ENCODE data around the gene TDRD1. TPM values are rescaled to one million over a fixed set of nuclear protein-coding genes. Genes with fewer than 3 reads are reported as not detected.

The TDRD1 gene
- total RNA-seq, 2 donors from 2014 or later, result 0.78 to 0.99 TPM

GRCh38 chr10:114276671-114277070, 97.5 kb downstream of the TDRD1 start:
- H3K36me3 ChIP-seq (replicated peaks in 1 of 2; ENCODE audit: insufficient read depth in 1 of 2, low read depth in 2 of 2), result no peaks in the 10 kb centered on the region
- no peak overlapping the region for H3K27ac ChIP-seq
- no peaks in the 10 kb centered on the region for H3K4me1 ChIP-seq
- H3K9me3 ChIP-seq, result no peaks in the 10 kb centered on the region
- DNase-seq (peak in 1 of 4 donors; percentile 3), ATAC-seq (no peak)
- H3K27me3 ChIP-seq, result no peaks in the 10 kb centered on the region
- intact Hi-C loops (cut with DNase I), result no loop called here
- TF ChIP-seq CTCF (IDR thresholded peaks at IDR 0.05) (no peak), POLR2A (IDR thresholded peaks at IDR 0.05) (no peak)
- no peak overlapping the region for H3K4me3 ChIP-seq
- WGBS, 2 donors, result 91 to 95% methylated on average over 5 to 6 of the region's 6 CpGs

- H3K4me1 ChIP-seq, result no peaks in the 10 kb centered on the region
- TF ChIP-seq CTCF (IDR thresholded peaks at IDR 0.05) (no peak), POLR2A (IDR thresholded peaks at IDR 0.05) (no peak)
- H3K27me3 ChIP-seq, result no peaks in the 10 kb centered on the region
- ATAC-seq, result no peak
- DNase-seq, result peak in 1 of 4 donors; percentile 4
- no peak overlapping the region for H3K27ac ChIP-seq
- H3K4me3 ChIP-seq, result no peak overlapping the region
- H3K9me3 ChIP-seq, result no peaks in the 10 kb centered on the region
- 83 to 88% methylated on average over 12 to 19 of the region's 22 CpGs for WGBS, 2 donors
- intact Hi-C loops (cut with DNase I), result no loop called here
- no peaks in the 10 kb centered on the region for H3K36me3 ChIP-seq (replicated peaks in 1 of 2; ENCODE audit: insufficient read depth in 1 of 2, low read depth in 2 of 2)
Observed at GRCh38 chr10:114278140-114278883, 99.2 kb downstream of the TDRD1 start.

- ATAC-seq (no peak), DNase-seq (no peak)
- no peaks in the 10 kb centered on the region for H3K9me3 ChIP-seq
- no peaks in the 10 kb centered on the region for H3K36me3 ChIP-seq (replicated peaks in 1 of 2; ENCODE audit: insufficient read depth in 1 of 2, low read depth in 2 of 2)
- no peaks in the 10 kb centered on the region for H3K4me1 ChIP-seq
- intact Hi-C loops (cut with DNase I), result no loop called here
- H3K4me3 ChIP-seq, result no peak overlapping the region
- WGBS, 2 donors, result 59 to 67% methylated on average over 3 to 4 of the region's 4 CpGs
- no peak overlapping the region for H3K27ac ChIP-seq
- TF ChIP-seq POLR2A (IDR thresholded peaks at IDR 0.05), result no peak
- no peak for TF ChIP-seq CTCF (IDR thresholded peaks at IDR 0.05)
- H3K27me3 ChIP-seq, result no peaks in the 10 kb centered on the region
Observed at GRCh38 chr10:114278884-114279191, 99.7 kb downstream of the TDRD1 start.

GRCh38 chr10:114279289-114279688, 100.1 kb downstream of the TDRD1 start:
- intact Hi-C loops (cut with DNase I), result no loop called here
- no peak for TF ChIP-seq CTCF (IDR thresholded peaks at IDR 0.05)
- TF ChIP-seq POLR2A (IDR thresholded peaks at IDR 0.05), result no peak
- Histone ChIP-seq H3K4me1 (no peaks in the 10 kb centered on the region), H3K27ac (no peak overlapping the region), H3K27me3 (no peaks in the 10 kb centered on the region), H3K36me3 (replicated peaks in 1 of 2; ENCODE audit: insufficient read depth in 1 of 2, low read depth in 2 of 2) (no peaks in the 10 kb centered on the region), H3K9me3 (no peaks in the 10 kb centered on the region), H3K4me3 (no peak overlapping the region)
- WGBS, 2 donors, result 87 to 94% methylated on average over 3 to 4 of the region's 4 CpGs
- DNase-seq, result no peak
- no peak for ATAC-seq

Measured in body of pancreas (tissue), 4 donors.